HepG2 (cell line): Measurements from ENCODE around the gene NAPB.

Experiments
- MAFF ChIP-seq: IDR thresholded peaks from 2 replicates; pipeline ENCODE4 v1.6.1; 2011; ENCODE audit warnings: low read depth, low read length, improper control_type of control experiment
- TGIF2 ChIP-seq: IDR thresholded peaks from 2 replicates; pipeline ENCODE4 v1.6.1; 2016; ENCODE audit warnings: control low read depth, missing compliant biosample characterization
- TF ChIP-seq, protein P1 (sequence below): sonication (generic); formaldehyde crosslinking; IDR thresholded peaks from 2 replicates; pipeline ENCODE4 v1.4.0; 2020; ENCODE audit warnings: missing genetic modification reagents, low read depth, mild to moderate bottlenecking, borderline replicate concordance

DNA sequence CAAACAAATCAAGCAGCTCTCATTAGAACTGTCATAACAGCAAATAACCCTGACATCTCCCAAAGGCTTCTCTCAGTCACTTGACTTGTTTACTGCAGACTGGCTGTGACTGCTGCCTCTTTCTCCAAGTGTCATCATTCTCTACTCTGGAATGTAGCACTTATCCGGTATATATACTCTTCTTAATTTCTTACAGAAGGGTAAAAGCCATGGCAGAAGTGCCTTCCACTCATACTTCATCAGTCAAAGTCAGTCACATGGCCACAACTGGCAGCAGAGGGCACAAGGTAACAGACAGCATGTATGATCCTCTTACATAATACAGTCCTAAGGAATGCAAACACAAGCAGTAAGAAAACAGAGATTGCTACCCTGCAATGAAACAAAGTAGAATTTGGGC, 9.3 kb downstream of the NAPB start:
- TF ChIP-seq, protein P1, sequence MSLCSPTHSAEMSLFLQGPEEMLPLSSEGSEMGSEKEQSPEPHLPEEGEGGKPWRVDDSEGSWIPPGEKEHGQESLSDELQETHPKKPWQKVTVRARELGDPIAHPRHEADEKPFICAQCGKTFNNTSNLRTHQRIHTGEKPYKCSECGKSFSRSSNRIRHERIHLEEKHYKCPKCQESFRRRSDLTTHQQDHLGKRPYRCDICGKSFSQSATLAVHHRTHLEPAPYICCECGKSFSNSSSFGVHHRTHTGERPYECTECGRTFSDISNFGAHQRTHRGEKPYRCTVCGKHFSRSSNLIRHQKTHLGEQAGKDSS (CRISPR knock-in tag) = no peak
- no peak for TF ChIP-seq MAFF
- peak; percentile 60; the same call in 1 of the 2 replicates for TF ChIP-seq TGIF2 (CRISPR knock-in tag)
